Nephron (organoid): Measurements from ENCODE around the gene DNASE1L3.
A peak's percentile ranks its signal among the peaks of the same experiment; 100 is the strongest.
"Not testable (repeated sequence)": the region's sequence is repeated elsewhere in the genome, so short reads cannot be mapped to it uniquely, and the experiment has no call there.

Experiments
- H3K27ac Mint-ChIP-seq, 3 experiments: 2 replicates each; pipeline ENCODE4 v1.8.0; 2020; ENCODE audit warnings: mixed read lengths in 3 of 3, mild to moderate bottlenecking in 2 of 3, moderate library complexity in 1 of 3
- H3K27me3 Mint-ChIP-seq: 2 replicates; pipeline ENCODE4 v1.8.0; 2021; ENCODE audit warnings: low read depth, mild to moderate bottlenecking, moderate library complexity, mixed read lengths
- H3K36me3 Mint-ChIP-seq: 2 replicates; pipeline ENCODE4 v1.8.0; 2020; ENCODE audit warnings: low read depth, mixed read lengths
- H3K4me1 Mint-ChIP-seq: 2 replicates; pipeline ENCODE4 v1.8.0; 2020; ENCODE audit warnings: mixed read lengths
- H3K4me3 Mint-ChIP-seq, 3 experiments: 2 replicates each; pipeline ENCODE4 v1.8.0; 2020; ENCODE audit warnings: mild to moderate bottlenecking in 3 of 3, mixed read lengths in 3 of 3, moderate library complexity in 2 of 3
- H3K9me3 Mint-ChIP-seq: 2 replicates; pipeline ENCODE4 v1.8.0; 2020; ENCODE audit warnings: mixed read lengths
- CTCF ChIP-seq, 3 experiments: fragments of 200-600 bp; sonication (generic); IDR thresholded peaks; one replicate each; pipeline ENCODE4 v1.5.0; 2021; ENCODE audit warnings: antibody characterized with exemption in 3 of 3; ENCODE audit not compliant: unreplicated experiment in 3 of 3

The DNASE1L3 gene

GRCh38 chr3:58243976-58244585 is 33.3 kb upstream of the DNASE1L3 start:
- peak overlapping the region in 1 of 3 experiments; percentile 44 for H3K4me3 Mint-ChIP-seq
- H3K9me3 Mint-ChIP-seq: no peaks in the 10 kb centered on the region
- H3K36me3 Mint-ChIP-seq: no peaks in the 10 kb centered on the region
- TF ChIP-seq CTCF (IDR thresholded peaks at IDR 0.05; ENCODE audit: unreplicated experiment in 3 of 3): no peak
- no peaks in the 10 kb centered on the region for H3K27me3 Mint-ChIP-seq
- H3K4me1 Mint-ChIP-seq: peaks cover under 1% of the 10 kb centered on the region
- peak overlapping the region in 1 of 3 experiments; percentile 57 for H3K27ac Mint-ChIP-seq

GRCh38 chr3:58242860-58243259 is 32.1 kb upstream of the DNASE1L3 start:
- H3K4me1 Mint-ChIP-seq, H3K4me3 Mint-ChIP-seq, H3K36me3 Mint-ChIP-seq, H3K9me3 Mint-ChIP-seq, H3K27me3 Mint-ChIP-seq: not testable (repeated sequence)
- peak overlapping the region in 1 of 3 experiments; percentile 12 for H3K27ac Mint-ChIP-seq

GRCh38 chr3:58242340-58242739 is 31.6 kb upstream of the DNASE1L3 start:
- Mint-ChIP-seq H3K4me1 (peaks cover 5% of the 10 kb centered on the region), H3K27me3 (peaks cover 4% of the 10 kb centered on the region), H3K36me3 (no peaks in the 10 kb centered on the region), H3K9me3 (no peaks in the 10 kb centered on the region), H3K27ac (peak overlapping the region in 1 of 3 experiments; percentile 5), H3K4me3 (no peak overlapping the region)
- no peak for TF ChIP-seq CTCF (IDR thresholded peaks at IDR 0.05; ENCODE audit: unreplicated experiment in 3 of 3)

- peak overlapping the region; percentile 48 to 64 (median 60) for H3K4me3 Mint-ChIP-seq
- TF ChIP-seq CTCF (IDR thresholded peaks at IDR 0.05; ENCODE audit: unreplicated experiment in 3 of 3): no peak
- H3K4me1 Mint-ChIP-seq: peaks cover 5% of the 10 kb centered on the region
- no peaks in the 10 kb centered on the region for H3K9me3 Mint-ChIP-seq
- H3K27me3 Mint-ChIP-seq: peaks cover 4% of the 10 kb centered on the region
- H3K27ac Mint-ChIP-seq: peak overlapping the region; percentile 5 to 50 (median 19)
- H3K36me3 Mint-ChIP-seq: no peaks in the 10 kb centered on the region
Measured at GRCh38 chr3:58241306-58242044, 30.7 kb upstream of the DNASE1L3 start.

- no peak overlapping the region for H3K27ac Mint-ChIP-seq
- no peaks in the 10 kb centered on the region for H3K9me3 Mint-ChIP-seq
- peaks cover 5% of the 10 kb centered on the region for H3K4me1 Mint-ChIP-seq
- no peak for TF ChIP-seq CTCF (IDR thresholded peaks at IDR 0.05; ENCODE audit: unreplicated experiment in 3 of 3)
- H3K36me3 Mint-ChIP-seq: no peaks in the 10 kb centered on the region
- peak overlapping the region; percentile 90 to 95 (median 92) for H3K4me3 Mint-ChIP-seq
- H3K27me3 Mint-ChIP-seq: peaks cover 17% of the 10 kb centered on the region
Measured at GRCh38 chr3:58238830-58239229, 28.1 kb upstream of the DNASE1L3 start.

- Mint-ChIP-seq H3K27me3 (peaks cover 23% of the 10 kb centered on the region), H3K4me1 (peaks cover 5% of the 10 kb centered on the region), H3K27ac (peak overlapping the region in 1 of 3 experiments; percentile 60), H3K4me3 (peak overlapping the region; percentile 90 to 95 (median 92)), H3K36me3 (no peaks in the 10 kb centered on the region), H3K9me3 (no peaks in the 10 kb centered on the region)
- no peak for TF ChIP-seq CTCF (IDR thresholded peaks at IDR 0.05; ENCODE audit: unreplicated experiment in 3 of 3)
Measured at GRCh38 chr3:58237941-58238681, 27.3 kb upstream of the DNASE1L3 start.
